NCI-H2081 treated with DMSO at 0.1 percent for 48 hours (cell line): ENCODE results near the gene KNCN.

Experiments used
- DNase-seq: peaks from one replicate; lab custom pipeline; 2025; lab: John Stamatoyannopoulos, UW

KNCN gene

DNA sequence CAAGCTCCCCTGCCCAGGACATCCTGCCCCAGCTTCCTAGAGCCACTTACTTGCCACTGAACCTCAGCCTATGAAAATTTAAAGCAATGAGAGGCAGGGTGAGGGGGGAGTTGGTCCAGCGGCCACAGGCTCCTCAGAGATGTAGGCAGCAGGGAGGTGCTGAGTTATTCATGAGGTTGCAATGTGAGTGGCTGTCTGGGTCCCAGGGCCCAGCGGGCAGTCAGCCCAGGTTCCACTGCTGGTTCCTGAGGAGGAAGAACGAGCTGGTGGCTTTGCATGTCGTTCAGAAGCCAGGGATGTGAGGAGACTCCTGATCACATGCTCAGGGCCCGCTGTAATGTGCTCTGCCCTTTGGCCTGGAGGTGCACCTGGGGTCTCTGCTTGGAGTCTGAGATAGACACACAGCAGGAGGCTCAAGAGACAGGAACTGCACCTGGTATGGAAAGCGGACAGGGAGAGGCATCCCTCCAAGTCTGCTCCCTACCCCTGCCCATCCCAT, at the start of gene KNCN:
TSS of gene KNCN (minus strand) at position 51 of the 499 bp plus-strand sequence. CDS start 432 bp downstream, outside the sequence.
- no peak for DNase-seq

- DNase-seq, result no peak
Measured at GRCh38 chr1:46599059-46599970, 47.9 kb upstream of the KNCN start.

- no peak for DNase-seq
Measured at GRCh38 chr1:46596846-46597245, 45.4 kb upstream of the KNCN start.

- no peak for DNase-seq
Measured at GRCh38 chr1:46596036-46596435, 44.6 kb upstream of the KNCN start.

GRCh38 chr1:46595127-46595526, 43.7 kb upstream of the KNCN start:
- no peak for DNase-seq

DNA sequence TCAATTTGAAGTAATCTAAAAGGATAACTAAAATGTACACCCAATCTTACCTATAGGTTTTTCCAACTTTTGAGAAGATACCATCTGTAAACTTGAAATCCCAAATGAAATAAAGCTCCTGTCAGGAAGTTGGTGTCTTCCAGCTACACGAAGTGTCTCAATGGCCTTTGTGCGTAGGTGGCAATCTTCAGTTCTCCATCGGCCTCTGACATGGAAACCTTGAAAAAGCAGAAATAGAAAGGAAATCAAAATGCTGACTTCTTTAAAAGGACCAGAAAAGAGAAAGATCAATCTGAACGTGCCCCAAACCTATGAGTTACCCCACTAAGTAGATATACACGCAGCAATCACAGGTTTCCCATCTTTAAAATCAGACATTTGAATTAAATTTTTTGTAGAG, 42.6 kb upstream of the KNCN start:
- no peak for DNase-seq

DNA sequence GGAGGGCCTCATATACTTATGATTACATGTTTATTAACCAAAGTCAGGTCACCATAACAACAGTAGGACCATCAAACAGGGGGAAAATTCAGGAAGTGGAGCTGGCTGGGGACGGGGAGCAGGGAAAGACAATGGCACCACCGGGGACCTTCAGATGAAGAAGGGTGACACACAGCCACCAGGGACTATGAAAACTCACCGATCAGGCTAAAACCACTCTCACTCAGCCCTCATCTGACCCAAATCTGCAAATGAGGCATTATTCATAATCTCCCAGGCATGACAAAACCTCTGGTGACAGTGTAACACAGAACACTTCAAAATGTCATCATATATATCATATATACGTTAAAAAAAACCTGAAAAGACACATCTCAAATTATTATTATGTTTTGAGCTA, 41.4 kb upstream of the KNCN start:
- no peak for DNase-seq

DNA sequence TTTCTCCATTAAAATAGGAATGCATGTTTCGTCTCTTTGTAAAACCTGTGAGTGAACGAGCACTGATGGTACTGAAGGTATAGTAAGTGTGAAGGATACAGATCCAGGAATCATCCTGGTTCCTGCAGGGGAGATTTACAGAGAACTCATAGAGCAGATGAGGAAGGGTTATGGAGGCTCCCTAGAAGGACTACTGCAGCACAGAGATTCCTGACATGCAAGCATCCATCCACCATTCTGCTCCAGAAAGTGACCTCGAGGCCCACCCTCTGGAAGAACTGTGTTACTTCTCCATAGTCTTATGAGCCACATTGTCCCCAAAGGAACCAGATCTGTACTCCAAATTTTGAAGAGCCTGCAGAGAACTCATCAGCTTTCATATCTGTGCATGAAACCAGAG, 38.1 kb upstream of the KNCN start:
- DNase-seq, result no peak

GRCh38 chr1:46587069-46587468, 35.6 kb upstream of the KNCN start:
- DNase-seq, result no peak

DNA sequence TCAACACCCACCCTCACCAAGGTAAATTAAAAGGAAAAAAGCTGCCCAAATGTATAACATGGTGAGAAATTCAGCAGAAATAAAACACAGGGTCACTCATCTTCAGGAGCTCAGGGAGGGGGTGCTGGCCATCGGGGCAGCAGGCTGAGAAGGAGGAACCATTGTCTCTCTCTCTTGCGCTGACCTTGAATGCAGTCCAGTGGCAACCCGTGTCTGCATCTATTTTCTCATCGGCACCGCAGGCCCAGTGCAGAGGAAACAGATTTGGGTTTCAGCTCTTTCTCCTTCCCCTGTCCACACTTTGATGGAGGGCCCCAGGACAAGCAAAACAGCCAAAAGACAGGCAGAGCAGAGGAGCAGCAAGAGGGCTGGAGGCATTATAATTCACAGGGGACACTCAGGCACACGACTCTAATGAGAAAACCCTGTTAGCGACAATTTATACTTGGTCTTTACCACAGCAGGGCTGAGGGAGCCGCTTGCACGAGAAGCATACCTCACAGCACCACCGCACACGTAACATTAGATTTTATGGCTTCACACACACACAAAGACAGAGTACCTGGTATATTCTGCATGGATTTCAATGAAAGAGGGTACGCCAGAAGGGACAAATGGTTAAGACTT, 34.0 kb upstream of the KNCN start:
- no peak for DNase-seq

GRCh38 chr1:46583494-46583893, 32.0 kb upstream of the KNCN start:
- no peak for DNase-seq

DNA sequence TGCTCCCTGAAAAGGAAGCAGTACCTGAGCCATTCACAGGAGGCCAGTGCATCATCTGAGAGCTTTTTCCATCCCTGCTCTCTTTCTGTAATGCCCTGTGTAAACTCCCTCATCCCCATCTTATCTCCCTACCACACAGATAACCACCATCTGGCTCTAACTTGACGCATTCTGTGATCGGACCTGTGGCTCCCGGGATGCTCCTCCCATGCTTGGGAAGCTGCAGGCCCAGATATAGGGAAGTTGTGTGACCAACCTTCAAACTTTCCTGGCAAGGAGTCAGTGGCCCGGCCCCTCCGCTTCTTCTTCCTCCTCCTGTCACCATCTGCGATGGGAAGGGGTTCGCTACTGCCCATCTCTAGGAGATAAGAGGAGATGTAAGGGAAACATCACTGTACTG, 31.5 kb upstream of the KNCN start:
- DNase-seq, result no peak

GRCh38 chr1:46581681-46582455, 30.4 kb upstream of the KNCN start:
- no peak for DNase-seq

DNA sequence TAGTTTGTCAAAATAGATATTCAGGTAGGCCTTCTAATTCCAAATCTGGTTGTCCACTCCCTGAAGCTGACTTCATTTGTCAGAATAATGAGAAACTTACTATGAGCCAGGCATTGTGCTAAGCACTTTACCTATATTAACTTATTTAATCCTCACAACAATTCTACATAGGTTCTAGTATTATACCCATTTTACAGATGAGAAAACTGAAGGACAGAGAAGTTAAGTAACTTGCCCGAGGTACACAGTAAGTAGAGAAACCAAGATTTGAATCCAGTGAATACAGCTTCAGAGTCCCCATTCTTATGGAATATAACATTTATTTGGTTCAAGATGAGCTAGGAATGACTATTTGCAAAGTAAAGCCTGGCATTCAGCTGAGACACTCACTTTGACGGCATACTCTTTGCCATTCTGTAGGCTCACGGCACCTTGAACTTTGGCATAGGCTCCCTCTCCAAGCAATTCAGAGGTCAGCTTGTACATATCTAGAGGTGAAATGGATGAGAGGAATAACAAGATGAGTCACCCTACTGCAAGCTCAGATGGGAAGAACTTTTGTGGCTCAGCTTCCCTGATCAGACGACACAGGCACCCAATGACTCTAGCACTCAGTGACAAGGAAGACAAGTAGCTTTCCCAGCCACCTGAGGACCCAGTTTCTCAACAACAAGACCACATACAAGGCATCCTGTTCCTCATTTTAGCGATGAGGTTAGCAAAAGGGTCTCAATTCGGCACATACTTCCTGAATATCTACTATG, 28.9 kb upstream of the KNCN start:
- DNase-seq, result no peak

DNA sequence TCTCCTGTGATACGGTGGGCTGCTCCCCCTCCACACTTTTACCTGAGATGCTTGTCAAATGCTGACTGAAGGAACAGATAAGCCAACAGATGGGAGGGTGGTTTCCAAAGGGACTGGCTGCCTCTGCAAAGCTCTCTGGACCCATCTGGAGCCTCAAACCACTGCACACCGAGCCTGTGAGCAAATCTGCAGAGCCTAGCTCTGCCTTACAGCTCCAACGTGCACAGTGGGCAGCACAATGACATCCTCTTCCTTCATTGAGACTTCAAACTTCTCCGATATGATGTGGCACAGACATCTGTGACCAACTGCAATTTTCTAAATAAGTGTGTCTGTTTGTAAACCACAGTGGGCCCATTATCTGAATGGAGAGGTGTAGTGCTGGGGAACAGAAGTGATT, 26.2 kb upstream of the KNCN start:
- DNase-seq, result no peak

DNA sequence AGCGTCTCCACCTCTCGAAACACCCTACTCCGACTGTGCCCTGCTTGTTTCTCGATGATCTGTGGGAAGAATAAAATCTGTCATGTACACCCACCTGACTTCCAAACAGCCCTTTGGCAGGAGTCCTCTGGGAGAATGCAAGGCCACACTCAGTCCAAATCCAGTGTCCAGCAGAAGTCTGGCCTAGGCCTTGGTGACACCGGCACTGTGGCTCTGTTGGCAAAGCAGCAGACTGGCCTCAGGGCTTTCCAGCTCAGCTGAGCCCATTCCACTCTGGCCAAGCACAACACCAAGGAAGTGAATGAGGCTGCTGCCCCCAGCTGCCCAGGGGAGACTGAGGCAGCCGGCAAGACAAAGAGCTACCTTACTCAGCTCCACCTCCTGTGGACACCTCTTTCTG, 25.1 kb upstream of the KNCN start:
- DNase-seq, result no peak

GRCh38 chr1:46575778-46576177, 24.3 kb upstream of the KNCN start:
- DNase-seq, result no peak

DNA sequence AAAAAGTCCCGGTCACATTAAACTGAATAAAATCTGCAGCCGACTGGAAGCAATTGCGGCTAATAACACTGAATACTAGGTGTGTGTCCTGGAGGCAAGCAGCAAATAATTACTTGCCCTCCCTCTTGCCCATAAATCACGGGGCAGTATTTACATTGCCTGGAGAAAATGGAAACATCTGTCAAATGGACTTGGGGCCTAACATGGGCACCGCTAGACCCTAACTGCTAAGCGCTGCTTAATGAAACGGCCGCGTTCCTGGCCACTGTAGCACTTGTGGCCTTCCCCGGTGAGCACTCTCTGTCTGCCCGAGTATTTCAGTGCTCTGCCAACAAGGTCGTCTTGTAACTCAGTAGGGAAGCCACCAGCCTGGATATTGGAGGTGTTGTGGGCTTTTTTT, 23.9 kb upstream of the KNCN start:
- DNase-seq, result peak; percentile 65

GRCh38 chr1:46571691-46572225, 20.3 kb upstream of the KNCN start:
- no peak for DNase-seq

- DNase-seq, result no peak
Measured at GRCh38 chr1:46569884-46570725, 18.7 kb upstream of the KNCN start.

DNA sequence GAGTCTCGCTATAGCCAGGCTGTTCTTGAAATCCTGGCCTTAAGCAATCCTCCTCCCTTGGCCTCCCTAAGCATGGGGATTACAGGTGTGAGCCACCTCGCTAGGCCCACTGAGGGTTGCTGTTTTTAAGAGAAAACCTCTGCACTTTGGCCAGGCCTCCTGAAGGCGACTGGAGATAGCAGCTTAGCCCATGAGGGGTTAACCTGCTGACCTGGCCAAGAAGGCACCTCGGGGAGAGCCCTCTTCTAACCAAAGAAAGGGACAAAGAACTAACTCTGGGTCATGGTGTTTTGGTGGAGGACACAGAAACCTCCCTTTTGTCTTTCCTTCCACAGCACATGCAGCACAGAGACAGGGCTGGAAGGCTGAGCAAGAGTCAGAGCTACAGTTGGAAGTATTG, 17.7 kb upstream of the KNCN start:
- no peak for DNase-seq
